ENCODE results near the gene ZNF785. TPM values are rescaled to one million over a fixed set of nuclear protein-coding genes. Genes with fewer than 3 reads are reported as not detected.

The ZNF785 gene
- total and polyA plus RNA-seq, 2 of the 13 experiments (the other 11 are each of a cell fraction or from before 2014, with no cell fraction given), result 0.01 TPM; not detected in 1

DNA sequence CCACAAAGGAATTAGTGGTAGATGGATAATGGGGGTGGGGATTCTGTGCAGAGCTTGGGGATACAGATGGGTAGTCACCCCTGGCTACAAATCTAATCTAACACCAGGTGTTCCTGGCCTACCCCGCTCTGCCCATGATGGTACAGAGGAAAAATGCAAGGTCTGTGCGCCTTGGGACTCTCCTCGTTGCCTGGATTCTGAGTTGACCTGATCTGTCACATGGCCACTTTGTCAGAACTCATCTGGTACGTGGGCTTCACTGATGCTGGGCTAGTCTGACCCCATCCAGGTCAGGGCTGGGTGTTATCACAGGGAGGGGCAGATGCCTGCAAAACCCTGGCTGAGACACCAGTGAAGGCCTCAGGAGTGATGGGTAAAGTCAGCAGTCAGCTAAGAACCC lies 32.5 kb downstream of the ZNF785 start (continued):
- TF ChIP-seq, protein P1, sequence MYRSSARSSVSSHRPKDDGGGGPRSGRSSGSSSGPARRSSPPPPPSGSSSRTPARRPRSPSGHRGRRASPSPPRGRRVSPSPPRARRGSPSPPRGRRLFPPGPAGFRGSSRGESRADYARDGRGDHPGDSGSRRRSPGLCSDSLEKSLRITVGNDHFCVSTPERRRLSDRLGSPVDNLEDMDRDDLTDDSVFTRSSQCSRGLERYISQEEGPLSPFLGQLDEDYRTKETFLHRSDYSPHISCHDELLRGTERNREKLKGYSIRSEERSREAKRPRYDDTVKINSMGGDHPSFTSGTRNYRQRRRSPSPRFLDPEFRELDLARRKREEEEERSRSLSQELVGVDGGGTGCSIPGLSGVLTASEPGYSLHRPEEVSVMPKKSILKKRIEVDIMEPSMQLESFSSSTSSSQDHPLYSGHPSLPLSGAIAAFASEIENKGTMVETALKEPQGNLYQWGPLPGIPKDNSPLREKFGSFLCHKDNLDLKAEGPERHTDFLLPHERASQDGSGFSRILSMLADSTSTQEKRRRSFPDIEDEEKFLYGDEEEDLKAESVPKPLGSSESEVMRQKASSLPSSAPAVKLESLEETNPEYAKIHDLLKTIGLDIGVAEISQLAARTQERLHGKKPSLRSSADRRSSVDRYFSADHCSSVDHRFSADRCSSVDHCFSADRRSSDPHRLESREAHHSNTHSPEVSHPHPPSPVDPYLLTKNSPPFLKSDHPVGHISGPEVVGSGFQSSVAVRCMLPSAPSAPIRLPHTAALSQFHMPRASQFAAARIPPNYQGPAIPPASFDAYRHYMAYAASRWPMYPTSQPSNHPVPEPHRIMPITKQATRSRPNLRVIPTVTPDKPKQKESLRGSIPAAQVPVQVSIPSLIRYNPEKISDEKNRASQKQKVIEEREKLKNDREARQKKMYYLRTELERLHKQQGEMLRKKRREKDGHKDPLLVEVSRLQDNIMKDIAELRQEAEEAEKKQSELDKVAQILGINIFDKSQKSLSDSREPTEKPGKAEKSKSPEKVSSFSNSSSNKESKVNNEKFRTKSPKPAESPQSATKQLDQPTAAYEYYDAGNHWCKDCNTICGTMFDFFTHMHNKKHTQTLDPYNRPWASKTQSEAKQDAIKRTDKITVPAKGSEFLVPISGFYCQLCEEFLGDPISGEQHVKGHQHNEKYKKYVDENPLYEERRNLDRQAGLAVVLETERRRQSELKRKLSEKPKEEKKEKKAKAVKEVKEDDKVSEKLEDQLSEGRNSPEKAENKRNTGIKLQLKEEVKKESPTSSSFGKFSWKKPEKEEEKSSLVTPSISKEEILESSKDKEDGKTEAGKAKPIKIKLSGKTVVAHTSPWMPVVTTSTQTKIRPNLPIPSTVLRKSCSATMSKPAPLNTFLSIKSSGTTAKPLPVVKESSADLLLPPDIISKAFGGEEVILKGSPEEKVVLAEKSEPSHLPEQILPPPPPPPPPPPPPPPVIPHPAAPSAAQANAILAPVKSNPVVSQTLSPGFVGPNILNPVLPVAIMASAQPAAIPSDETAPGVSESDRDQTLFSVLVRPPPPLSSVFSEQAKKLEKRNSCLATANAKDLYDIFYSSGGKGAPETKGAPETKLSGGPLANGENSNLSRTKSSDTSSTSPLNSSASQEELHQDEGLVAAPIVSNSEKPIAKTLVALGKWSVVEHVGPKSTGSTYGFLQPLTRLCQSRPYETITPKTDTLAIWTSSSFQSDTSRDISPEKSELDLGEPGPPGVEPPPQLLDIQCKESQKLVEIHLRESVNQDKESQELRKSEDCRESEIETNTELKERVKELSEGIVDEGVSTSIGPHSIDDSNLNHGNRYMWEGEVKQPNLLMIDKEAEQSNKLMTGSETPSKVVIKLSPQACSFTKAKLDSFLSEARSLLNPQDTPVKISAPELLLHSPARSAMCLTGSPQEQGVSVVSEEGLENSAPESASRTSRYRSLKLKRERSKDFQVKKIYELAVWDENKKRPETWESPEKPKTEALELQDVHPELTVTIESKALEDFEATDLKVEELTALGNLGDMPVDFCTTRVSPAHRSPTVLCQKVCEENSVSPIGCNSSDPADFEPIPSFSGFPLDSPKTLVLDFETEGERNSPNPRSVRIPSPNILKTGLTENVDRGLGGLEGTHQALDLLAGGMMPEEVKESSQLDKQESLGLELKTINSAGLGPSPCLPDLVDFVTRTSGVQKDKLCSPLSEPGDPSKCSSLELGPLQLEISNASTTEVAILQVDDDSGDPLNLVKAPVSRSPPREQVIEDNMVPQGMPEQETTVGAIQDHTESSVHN (CRISPR knock-in tag; IDR thresholded peaks at IDR 0.05), result 0 out of 2 replicates have a peak, but pooled peaks have one; percentile 25
- no peak for TF ChIP-seq GMEB2 (CRISPR knock-in tag; IDR thresholded peaks at IDR 0.05; ENCODE audit: low read depth)
